Activated naive CD4-positive, alpha-beta T cell treated with anti-CD3 and anti-CD28 coated beads, Interleukin-2, amount 50 U/mL, for 24 hours (primary cell): ENCODE results near the gene GABPB2.

ENCODE experiments used
- H3K27ac Mint-ChIP-seq: one replicate; pipeline ENCODE4 v1.8.0; 2021; ENCODE audit warnings: mild to moderate bottlenecking, mixed read lengths
- H3K27me3 Mint-ChIP-seq: one replicate; pipeline ENCODE4 v1.8.0; 2021; ENCODE audit warnings: mixed read lengths
- H3K36me3 Mint-ChIP-seq: one replicate; pipeline ENCODE4 v1.8.0; 2021; ENCODE audit warnings: mixed read lengths
- H3K4me1 Mint-ChIP-seq: one replicate; pipeline ENCODE4 v1.8.0; 2021; ENCODE audit warnings: mixed read lengths
- H3K4me3 Mint-ChIP-seq: one replicate; pipeline ENCODE4 v1.8.0; 2021; ENCODE audit warnings: mild to moderate bottlenecking, mixed read lengths
- H3K9me3 Mint-ChIP-seq: one replicate; pipeline ENCODE4 v1.8.0; 2021; ENCODE audit warnings: mixed read lengths

The GABPB2 gene

GRCh38 chr1:151054971-151055547 is 15.5 kb upstream of the GABPB2 start:
- Mint-ChIP-seq H3K9me3 (no peaks in the 10 kb centered on the region), H3K4me3 (peak overlapping the region; percentile 96), H3K36me3 (peaks cover 15% of the 10 kb centered on the region), H3K27ac (peak overlapping the region; percentile 98), H3K27me3 (no peaks in the 10 kb centered on the region), H3K4me1 (peaks cover 83% of the 10 kb centered on the region)

- H3K36me3 Mint-ChIP-seq = peaks cover 14% of the 10 kb centered on the region
- H3K4me3 Mint-ChIP-seq = peak overlapping the region; percentile 96
- H3K4me1 Mint-ChIP-seq = peaks cover 83% of the 10 kb centered on the region
- no peaks in the 10 kb centered on the region for H3K9me3 Mint-ChIP-seq
- no peaks in the 10 kb centered on the region for H3K27me3 Mint-ChIP-seq
- H3K27ac Mint-ChIP-seq = peak overlapping the region; percentile 98
These were observed 15.0 kb upstream of the GABPB2 start for GRCh38 chr1:151055581-151055980.

- H3K27me3 Mint-ChIP-seq = no peaks in the 10 kb centered on the region
- H3K4me1 Mint-ChIP-seq = peaks cover 82% of the 10 kb centered on the region
- H3K9me3 Mint-ChIP-seq = no peaks in the 10 kb centered on the region
- H3K27ac Mint-ChIP-seq = peak overlapping the region; percentile 98
- H3K4me3 Mint-ChIP-seq = peak overlapping the region; percentile 96
- H3K36me3 Mint-ChIP-seq = peaks cover 13% of the 10 kb centered on the region
These were observed 14.4 kb upstream of the GABPB2 start for GRCh38 chr1:151056149-151056548.

- Mint-ChIP-seq H3K4me3 (peak overlapping the region; percentile 96), H3K9me3 (no peaks in the 10 kb centered on the region), H3K4me1 (peaks cover 64% of the 10 kb centered on the region), H3K36me3 (peaks cover 10% of the 10 kb centered on the region), H3K27ac (peak overlapping the region; percentile 98), H3K27me3 (no peaks in the 10 kb centered on the region)
These were observed 11.9 kb upstream of the GABPB2 start for GRCh38 chr1:151058692-151059091.

- Mint-ChIP-seq H3K4me1 (peaks cover 57% of the 10 kb centered on the region), H3K36me3 (peaks cover 8% of the 10 kb centered on the region), H3K9me3 (no peaks in the 10 kb centered on the region), H3K27me3 (no peaks in the 10 kb centered on the region), H3K4me3 (peak within 1 kb of the TSS; percentile 96), H3K27ac (peak within 1 kb of the TSS; percentile 98)
These were observed 11.2 kb upstream of the GABPB2 start, which contains the start of gene CDC42SE1 for GRCh38 chr1:151059109-151060006. Gene CDC42SE1, minus strand, starts transcription at chr1:151059622. Its CDS starts 3,892 bp downstream, at chr1:151055730.

- no peaks in the 10 kb centered on the region for H3K9me3 Mint-ChIP-seq
- H3K36me3 Mint-ChIP-seq = peaks cover 3% of the 10 kb centered on the region
- H3K27me3 Mint-ChIP-seq = no peaks in the 10 kb centered on the region
- peak within 1 kb of the TSS; percentile 92 for H3K27ac Mint-ChIP-seq
- peak within 1 kb of the TSS; percentile 96 for H3K4me3 Mint-ChIP-seq
- H3K4me1 Mint-ChIP-seq = peaks cover 49% of the 10 kb centered on the region
These were observed 10.4 kb upstream of the GABPB2 start, which contains the start of gene MLLT11 for GRCh38 chr1:151060007-151060656. Gene MLLT11, plus strand, starts transcription at chr1:151060397. Its CDS starts 6,828 bp downstream, at chr1:151067225.

- H3K9me3 Mint-ChIP-seq = no peaks in the 10 kb centered on the region
- peaks cover 42% of the 10 kb centered on the region for H3K4me1 Mint-ChIP-seq
- peaks cover 2% of the 10 kb centered on the region for H3K36me3 Mint-ChIP-seq
- no peaks in the 10 kb centered on the region for H3K27me3 Mint-ChIP-seq
- peak overlapping the region; percentile 96 for H3K4me3 Mint-ChIP-seq
- peak overlapping the region; percentile 92 for H3K27ac Mint-ChIP-seq
These were observed 9.7 kb upstream of the GABPB2 start for GRCh38 chr1:151060657-151061421.

- Mint-ChIP-seq H3K4me1 (peaks cover 34% of the 10 kb centered on the region), H3K27me3 (no peaks in the 10 kb centered on the region), H3K9me3 (no peaks in the 10 kb centered on the region), H3K4me3 (no peak overlapping the region), H3K36me3 (peaks cover 2% of the 10 kb centered on the region), H3K27ac (no peak overlapping the region)
These were observed 8.9 kb upstream of the GABPB2 start for GRCh38 chr1:151061704-151062103.

- Mint-ChIP-seq H3K4me1 (peaks cover 23% of the 10 kb centered on the region), H3K4me3 (no peak overlapping the region), H3K36me3 (no peaks in the 10 kb centered on the region), H3K27ac (no peak overlapping the region), H3K9me3 (no peaks in the 10 kb centered on the region), H3K27me3 (no peaks in the 10 kb centered on the region)
These were observed 7.7 kb upstream of the GABPB2 start for GRCh38 chr1:151062741-151063371.

GRCh38 chr1:151065089-151065645 is 5.4 kb upstream of the GABPB2 start:
- Mint-ChIP-seq H3K27me3 (no peaks in the 10 kb centered on the region), H3K4me1 (peaks cover 24% of the 10 kb centered on the region), H3K36me3 (no peaks in the 10 kb centered on the region), H3K9me3 (no peaks in the 10 kb centered on the region), H3K27ac (no peak overlapping the region), H3K4me3 (no peak overlapping the region)

GRCh38 chr1:151067185-151067584 is 3.4 kb upstream of the GABPB2 start:
- Mint-ChIP-seq H3K4me1 (peaks cover 21% of the 10 kb centered on the region), H3K27me3 (no peaks in the 10 kb centered on the region), H3K27ac (no peak overlapping the region), H3K9me3 (no peaks in the 10 kb centered on the region), H3K4me3 (no peak overlapping the region), H3K36me3 (no peaks in the 10 kb centered on the region)

GRCh38 chr1:151069103-151069486 is 1.5 kb upstream of the GABPB2 start:
- Mint-ChIP-seq H3K27ac (peak overlapping the region; percentile 87), H3K27me3 (no peaks in the 10 kb centered on the region), H3K9me3 (no peaks in the 10 kb centered on the region), H3K4me3 (peak overlapping the region; percentile 95), H3K36me3 (peaks cover 2% of the 10 kb centered on the region), H3K4me1 (peaks cover 25% of the 10 kb centered on the region)

- H3K4me3 Mint-ChIP-seq = peak overlapping the region; percentile 95
- peaks cover 3% of the 10 kb centered on the region for H3K36me3 Mint-ChIP-seq
These were observed 1.7 kb downstream of the GABPB2 start for GRCh38 chr1:151072224-151072623.

GRCh38 chr1:151085953-151086559 is 15.5 kb downstream of the GABPB2 start:
- Mint-ChIP-seq H3K4me3 (no peak overlapping the region), H3K27me3 (no peaks in the 10 kb centered on the region), H3K9me3 (no peaks in the 10 kb centered on the region), H3K4me1 (no peaks in the 10 kb centered on the region), H3K27ac (no peak overlapping the region), H3K36me3 (peaks cover 6% of the 10 kb centered on the region)

More at GRCh38 chr1:151072224-151072623, 1.7 kb downstream of the GABPB2 start:
- Mint-ChIP-seq H3K9me3 (no peaks in the 10 kb centered on the region), H3K4me1 (peaks cover 25% of the 10 kb centered on the region), H3K27me3 (no peaks in the 10 kb centered on the region), H3K27ac (peak overlapping the region; percentile 100)
